SK-MEL-5 (cell line): Measurements from ENCODE around the gene IBA57. TPM values are rescaled to one million over a fixed set of nuclear protein-coding genes. Genes with fewer than 3 reads are reported as not detected.
"Not testable (repeated sequence)": the region's sequence is repeated elsewhere in the genome, so short reads cannot be mapped to it uniquely, and the experiment has no call there.

ENCODE experiments used
- DNase-seq: peaks from one replicate; pipeline ENCODE4 v3.0.0-alpha.2; 2016; ENCODE audit warnings: low read depth, low spot score
- in situ Hi-C: cut with HindIII; loops from 2 replicates; pipeline ENCODE4 v1.10.0; 2016; ENCODE audit warnings: low sequenced_read_pairs, high pct_unique_total_duplicates, low pct_unique_long_range_greater_than_20kb
- small RNA-seq, 2 experiments: library from RNA; depleted of rRNA; stranded (forward); fragments of <200 nt; gene quantifications; one replicate each; pipeline ENCODE3, GENCODE V24; 2014
- total RNA-seq: library from RNA; depleted of rRNA; stranded (reverse); fragments of >200 nt; shearing (Covaris generic); gene quantifications from 2 replicates; pipeline ENCODE4 v1.2.3, GENCODE V29; 2014; rRNA removed

Gene IBA57
- total RNA-seq, 1 experiment from 2014 or later = 4.8 TPM

- DNase-seq = no peak
- in situ Hi-C loops = no loop called here
Observed at GRCh38 chr1:228225740-228226139, 60.1 kb downstream of the IBA57 start.

DNA sequence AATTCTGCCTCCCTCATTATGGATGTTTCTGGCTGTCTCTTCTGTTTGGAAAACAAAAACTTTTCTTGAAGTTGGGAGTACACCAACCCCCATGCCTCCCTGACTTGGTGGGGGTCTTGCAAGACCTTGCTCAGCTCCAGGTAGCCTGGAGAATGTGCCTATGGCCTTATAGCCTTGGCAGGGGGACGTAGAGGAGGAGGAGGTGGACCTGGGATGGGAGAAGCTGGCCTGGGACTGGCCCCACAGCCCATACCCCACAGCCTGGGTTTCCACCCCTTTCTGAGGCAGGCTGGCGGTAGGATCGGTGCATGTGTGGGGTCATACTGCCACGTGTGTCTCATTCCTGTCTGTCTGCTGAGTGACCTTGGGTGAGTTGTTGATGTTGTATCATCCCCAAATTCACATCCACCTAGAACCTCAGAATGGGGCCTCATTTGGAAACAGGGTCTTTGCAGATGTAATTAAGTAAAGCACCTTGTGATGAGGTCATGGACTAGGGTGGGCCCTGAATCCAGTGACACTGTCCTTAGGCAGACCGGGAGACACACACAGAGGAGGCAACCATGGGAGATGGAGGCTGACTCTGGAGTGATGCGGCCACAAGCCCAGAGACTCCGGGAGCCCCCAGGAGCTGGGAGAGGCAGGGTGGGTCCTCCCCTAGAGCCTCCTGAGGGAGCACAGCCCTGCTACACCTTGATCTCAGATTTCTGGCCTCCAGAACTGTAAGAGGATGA, 60.7 kb downstream of the IBA57 start:
- in situ Hi-C loops = no loop called here
- DNase-seq = no peak

DNA sequence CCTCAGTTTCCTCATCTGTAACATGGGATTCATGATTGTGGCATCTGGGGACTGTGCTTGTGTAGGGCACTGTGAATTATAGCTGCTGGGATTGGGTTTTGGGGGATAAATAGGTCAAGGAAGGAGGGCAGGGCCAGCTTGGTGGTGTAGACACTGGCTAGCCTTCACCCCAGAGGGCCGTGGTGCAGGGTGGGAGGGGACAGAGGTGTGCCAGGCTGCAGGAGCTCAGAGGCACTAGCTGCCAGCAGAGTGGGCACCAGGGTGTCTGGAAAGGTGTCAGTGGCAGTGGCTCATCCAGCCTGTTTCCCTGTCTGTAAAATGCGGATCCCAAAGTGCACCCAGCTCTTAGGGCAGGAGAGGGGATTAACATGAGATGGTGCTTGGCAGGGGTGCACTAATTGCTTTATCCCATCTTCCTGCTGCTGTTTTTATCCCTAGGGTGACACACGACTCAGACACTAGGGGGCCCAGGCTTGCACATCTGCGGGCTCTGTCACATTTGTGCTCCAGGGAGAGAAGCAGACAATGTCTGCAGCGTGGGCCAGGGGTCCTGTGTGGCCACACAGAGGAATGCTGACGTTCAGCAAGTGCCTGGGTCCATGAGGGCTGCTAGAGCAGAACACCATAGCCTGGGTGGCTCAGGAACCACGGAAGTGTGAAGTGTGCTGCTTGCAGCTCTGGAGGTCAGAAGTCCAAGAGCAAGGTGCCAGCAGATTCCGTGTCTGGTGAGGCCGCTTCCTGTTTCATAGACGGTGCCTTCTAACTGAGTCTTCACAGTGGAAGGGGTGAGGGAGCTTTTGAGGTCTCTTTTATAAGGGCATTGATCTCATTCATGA, 61.6 kb downstream of the IBA57 start:
- DNase-seq = peak; percentile 21
- in situ Hi-C loops = no loop called here

GRCh38 chr1:228228147-228228546, 62.5 kb downstream of the IBA57 start:
- in situ Hi-C loops, DNase-seq: not testable (repeated sequence)

DNA sequence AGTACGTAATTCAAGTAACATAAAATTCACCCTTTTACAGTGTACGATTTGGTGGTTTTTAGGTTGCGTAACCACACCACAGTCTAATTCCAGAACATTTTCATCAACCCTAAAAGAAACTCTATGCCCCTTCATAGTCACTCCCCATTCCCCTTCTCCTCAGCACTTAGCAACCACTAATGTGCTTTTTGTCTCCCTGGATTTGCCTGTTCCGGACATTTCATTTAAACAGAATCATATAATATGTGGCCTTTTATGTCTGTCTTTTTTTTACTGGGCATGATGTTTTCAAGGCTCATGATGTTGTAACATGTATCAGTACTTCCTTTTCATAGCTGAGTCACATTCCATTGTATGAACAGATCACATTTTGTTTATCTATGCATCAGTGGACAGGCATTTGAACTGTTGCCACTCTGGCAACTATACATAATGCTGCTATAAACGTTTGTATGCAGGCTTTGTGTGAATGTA, 63.0 kb downstream of the IBA57 start:
- DNase-seq = no peak
- in situ Hi-C loops = no loop called here

- no peak for DNase-seq
- in situ Hi-C loops = no loop called here
Observed at GRCh38 chr1:228231189-228231588, 65.6 kb downstream of the IBA57 start.

Small RNA genes within 50 kb of the gene (small RNA-seq; reads per million reads assigned to genes)
- 0 reads per million in 2 experiments for gene AL359510.1

Other genes with a start within 250 kb of the IBA57 start
- gene WNT9A, start 217.9 kb upstream of the IBA57 start, total RNA-seq = not detected in 2 replicates
- not detected in 2 replicates for gene WNT3A, start 158.8 kb upstream of the IBA57 start, total RNA-seq
- 101 and 106 TPM in 2 replicates for gene ARF1, start 83.1 kb upstream of the IBA57 start, total RNA-seq
- 7.8 and 11.1 TPM in 2 replicates for gene C1orf35, start 62.5 kb upstream of the IBA57 start, total RNA-seq
- 55.2 and 59.6 TPM in 2 replicates for gene MRPL55, start 56.5 kb upstream of the IBA57 start, total RNA-seq
- gene GUK1, start 25.5 kb upstream of the IBA57 start, total RNA-seq = 198 and 236 TPM in 2 replicates
- 0.16 TPM in 1 of 2 replicates, not detected in the other for gene GJC2, start 15.9 kb upstream of the IBA57 start, total RNA-seq
- 0.98 and 1.7 TPM in 2 replicates for gene OBSCN, start 42.2 kb downstream of the IBA57 start, total RNA-seq
- gene TRIM11, start 241.0 kb downstream of the IBA57 start, total RNA-seq = 14.7 and 17.0 TPM in 2 replicates